HPDE6-E6E7 (cell line): ENCODE data around the gene BFAR.
"Not testable (repeated sequence)": the region's sequence is repeated elsewhere in the genome, so short reads cannot be mapped to it uniquely, and the experiment has no call there.

Experiments used
- DNase-seq: peaks from one replicate; pipeline ENCODE4 v3.0.0; 2011; ENCODE audit warnings: missing footprints; ENCODE audit errors: extremely low spot score

BFAR gene

DNA sequence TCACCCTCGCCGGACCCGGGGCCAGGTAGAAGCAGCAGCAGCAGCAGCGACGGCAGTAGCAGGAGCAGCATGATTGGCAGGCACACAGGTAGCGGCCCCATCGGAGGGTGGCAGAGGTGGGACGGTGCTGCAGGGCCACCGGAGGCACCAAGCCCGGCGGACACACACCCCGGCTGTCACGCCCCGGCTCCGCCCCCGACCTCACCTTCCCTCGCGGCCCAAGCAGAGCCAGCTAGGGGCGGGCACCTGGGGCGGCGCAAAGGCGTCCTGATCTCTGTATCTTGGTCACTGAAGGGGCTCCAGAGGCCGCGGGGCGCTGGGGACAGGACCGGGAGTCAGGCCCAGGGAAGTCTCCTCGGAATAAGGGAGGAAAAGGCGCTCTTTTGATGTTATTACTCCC is 61.4 kb downstream of the BFAR start, which contains the start of gene PLA2G10:
TSS of gene PLA2G10 (minus strand) at position 180 of the 400 bp plus-strand sequence. CDS start at position 101, 79 bp downstream.
- not testable (repeated sequence) for DNase-seq

DNA sequence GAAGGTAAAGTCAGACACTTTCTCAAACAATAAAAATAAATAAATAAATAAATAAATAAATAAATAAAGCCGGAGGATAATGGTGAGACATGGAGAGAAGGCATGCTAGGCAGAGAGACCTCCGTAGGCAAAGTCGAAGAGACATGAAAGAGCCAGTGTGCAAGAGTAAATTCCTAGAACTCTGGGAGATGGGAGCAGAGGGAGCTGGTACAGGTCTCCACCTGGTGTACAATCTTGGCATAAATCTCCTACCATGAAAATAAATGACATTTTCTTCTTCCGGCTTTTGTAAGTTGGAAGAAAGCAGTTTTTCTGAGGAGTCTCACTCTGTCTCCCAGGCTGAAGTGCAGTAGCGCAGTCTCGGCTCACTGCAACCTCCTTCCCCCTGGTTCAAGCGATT is 69.1 kb downstream of the BFAR start:
- not testable (repeated sequence) for DNase-seq

DNA sequence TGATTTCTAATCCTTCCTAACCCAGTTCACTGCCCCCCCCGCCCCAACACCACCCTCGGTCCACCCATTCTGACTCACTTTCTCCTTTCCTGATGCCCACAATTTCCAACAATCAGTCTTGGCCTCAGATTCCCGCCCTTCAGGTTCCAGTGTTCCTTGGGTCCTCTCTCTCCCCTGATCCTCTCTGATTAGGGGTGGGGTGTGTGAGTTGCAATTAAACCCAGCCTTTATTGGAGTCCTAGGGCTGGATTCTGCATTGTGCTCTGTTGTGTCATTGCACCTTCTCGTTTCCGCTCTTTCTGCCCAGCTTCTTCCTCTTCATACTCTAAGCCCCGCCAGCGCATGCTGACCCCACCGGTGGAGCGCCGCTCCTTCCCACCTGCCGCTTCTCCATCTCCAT is 69.9 kb downstream of the BFAR start:
- not testable (repeated sequence) for DNase-seq

DNA sequence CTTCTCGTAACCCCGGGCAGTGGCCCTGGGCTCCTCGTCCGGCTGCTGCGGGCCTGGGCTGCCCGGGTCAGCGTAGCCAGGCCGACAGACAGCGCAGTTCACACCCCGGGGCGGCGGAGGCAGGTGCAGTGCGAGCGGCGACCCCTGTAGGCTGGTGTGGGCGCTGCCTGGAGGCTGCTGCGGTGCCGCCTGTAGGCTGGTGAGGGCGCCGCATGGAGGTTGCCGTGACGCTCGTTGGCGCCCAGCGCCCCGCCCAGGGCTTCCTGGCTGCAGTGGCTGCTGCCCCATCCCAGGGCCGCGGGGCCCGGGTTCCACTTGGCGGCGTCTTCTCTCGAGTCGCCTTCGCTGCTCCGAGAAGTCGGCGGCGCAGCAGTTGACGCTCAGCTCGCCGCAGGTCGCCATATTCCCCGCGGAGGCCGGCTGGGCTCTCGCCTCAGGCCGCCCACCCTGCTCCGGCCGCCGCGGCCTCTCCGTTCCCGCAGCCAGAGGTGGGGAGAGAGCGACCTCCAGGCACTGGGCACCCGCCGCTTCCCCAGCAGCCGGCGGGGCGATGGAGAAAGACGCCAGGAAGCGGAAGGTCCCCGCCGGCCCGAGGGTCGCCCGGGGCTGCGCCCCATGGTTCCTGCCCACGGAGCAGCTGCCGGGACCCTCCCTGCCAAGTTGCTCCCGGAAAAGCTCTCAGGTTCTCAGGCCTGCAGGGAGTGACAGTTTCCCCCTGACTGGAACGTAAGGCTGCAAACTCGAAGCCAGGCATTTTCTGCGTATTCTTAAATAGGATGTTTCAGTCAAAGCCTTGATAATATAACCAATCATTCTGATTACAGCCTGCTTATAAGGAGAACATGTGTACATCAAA is 70.6 kb downstream of the BFAR start, which contains the start of gene NPIPA3:
TSS of gene NPIPA3 (plus strand) at position 256 of the 856 bp plus-strand sequence. CDS start 5,533 bp downstream, outside the sequence.
- not testable (repeated sequence) for DNase-seq
